Ectodermal cell (in vitro differentiated cells): ENCODE measurements around the gene ZKSCAN2. TPM values are rescaled to one million over a fixed set of nuclear protein-coding genes. Genes with fewer than 3 reads are reported as not detected.

Experiments used
- H3K27ac ChIP-seq: 2 replicates; pipeline ENCODE4 v1.7.0; 2013; ENCODE audit warnings: mild to moderate bottlenecking, low read depth, low read length; ENCODE audit not compliant: insufficient read depth, poor library complexity, severe bottlenecking
- H3K27me3 ChIP-seq: 2 replicates; pipeline ENCODE4 v1.7.0; 2013; ENCODE audit warnings: mild to moderate bottlenecking, low read length; ENCODE audit not compliant: insufficient read depth, control insufficient read depth, poor library complexity, severe bottlenecking
- H3K36me3 ChIP-seq: one replicate; pipeline ENCODE4 v1.7.0; 2013; ENCODE audit warnings: low read length; ENCODE audit not compliant: control insufficient read depth, insufficient read depth
- H3K4me1 ChIP-seq: one replicate; pipeline ENCODE4 v1.7.0; 2013; ENCODE audit warnings: low read length; ENCODE audit not compliant: control insufficient read depth, insufficient read depth
- H3K4me3 ChIP-seq: 2 replicates; pipeline ENCODE4 v1.7.0; 2013; ENCODE audit warnings: low read depth, low read length, control low read depth; ENCODE audit not compliant: insufficient read depth
- H3K9me3 ChIP-seq: 2 replicates; pipeline ENCODE4 v1.7.0; 2013; ENCODE audit warnings: mild to moderate bottlenecking, low read length, moderate library complexity; ENCODE audit not compliant: control insufficient read depth
- WGBS, 2 experiments: methylation state at CpG; one replicate each; pipeline ENCODE4 v1.1.7; 2013; ENCODE audit warnings: missing lambda C conversion rate in 2 of 2; 5-methylcytosine and 5-hydroxymethylcytosine counted together
- polyA plus RNA-seq, 4 experiments: library from polyadenylated mRNA; stranded (reverse); fragments of 50-300 nt; gene quantifications; one replicate each; pipeline ENCODE4 v1.2.3, GENCODE V29; 2013

The ZKSCAN2 gene
- polyA plus RNA-seq (2013, experiment 1 of 4), result 12.7 TPM
- polyA plus RNA-seq (2013, experiment 2 of 4), result 16.8 TPM
- 9.4 TPM for polyA plus RNA-seq (2013, experiment 3 of 4)
- polyA plus RNA-seq (2013, experiment 4 of 4), result 11.9 TPM

GRCh38 chr16:25257470-25257955, at the start of gene ZKSCAN2:
TSS of gene ZKSCAN2 (minus strand) at chr16:25257845. CDS start at chr16:25257127, 718 bp downstream.
- Histone ChIP-seq H3K4me1 (peaks cover 8% of the 10 kb centered on the region), H3K9me3 (no peaks in the 10 kb centered on the region), H3K36me3 (peaks cover 10% of the 10 kb centered on the region), H3K27me3 (no peaks in the 10 kb centered on the region), H3K27ac (peak within 1 kb of the TSS; percentile 97), H3K4me3 (peak within 1 kb of the TSS; percentile 86)
- WGBS, 2 experiments, result 0% methylated on average over 67 to 69 of the region's 69 CpGs

DNA sequence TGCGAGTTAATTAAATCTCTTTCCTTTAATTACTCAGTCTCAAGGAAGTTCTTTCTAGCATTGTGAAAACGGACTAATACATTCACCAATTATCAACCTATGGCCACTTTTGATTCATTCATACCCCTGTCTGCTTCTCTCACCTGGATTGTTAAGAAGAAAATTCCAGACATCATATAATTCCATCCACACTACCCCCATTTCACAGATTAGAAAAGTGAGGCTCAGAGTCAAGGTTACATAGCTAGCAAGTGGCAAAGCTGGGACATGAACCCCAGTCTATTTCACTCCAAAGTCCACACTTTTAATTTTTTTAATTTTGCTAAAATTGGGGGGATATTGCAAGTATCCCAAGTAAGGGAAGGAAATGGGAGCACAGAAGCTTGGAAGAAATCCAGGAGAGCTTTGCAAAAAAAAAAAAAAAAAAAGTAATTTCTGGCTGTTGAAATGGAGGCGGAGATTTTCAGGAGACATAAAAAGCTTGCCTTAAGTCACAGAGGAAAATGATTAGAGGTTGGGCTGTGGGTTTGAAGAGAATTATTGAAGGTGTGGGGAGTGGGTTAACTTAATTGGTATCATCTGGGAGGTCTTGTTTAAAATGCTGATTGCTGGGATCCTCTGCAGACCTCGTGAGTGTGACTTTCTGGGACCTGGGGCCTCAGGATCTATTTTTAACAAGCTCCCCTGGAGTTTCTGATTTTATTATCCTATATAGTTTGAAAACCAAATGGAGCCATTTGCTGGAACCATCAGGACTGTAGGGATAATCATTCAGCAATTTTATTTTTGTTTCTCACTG, 42.3 kb upstream of the ZKSCAN2 start:
- Histone ChIP-seq H3K4me3 (no peak overlapping the region), H3K9me3 (no peaks in the 10 kb centered on the region), H3K27me3 (no peaks in the 10 kb centered on the region), H3K4me1 (no peaks in the 10 kb centered on the region), H3K36me3 (no peaks in the 10 kb centered on the region), H3K27ac (no peak overlapping the region)
- WGBS, 2 experiments, result 79 to 85% methylated on average over 4 of the region's 4 CpGs

DNA sequence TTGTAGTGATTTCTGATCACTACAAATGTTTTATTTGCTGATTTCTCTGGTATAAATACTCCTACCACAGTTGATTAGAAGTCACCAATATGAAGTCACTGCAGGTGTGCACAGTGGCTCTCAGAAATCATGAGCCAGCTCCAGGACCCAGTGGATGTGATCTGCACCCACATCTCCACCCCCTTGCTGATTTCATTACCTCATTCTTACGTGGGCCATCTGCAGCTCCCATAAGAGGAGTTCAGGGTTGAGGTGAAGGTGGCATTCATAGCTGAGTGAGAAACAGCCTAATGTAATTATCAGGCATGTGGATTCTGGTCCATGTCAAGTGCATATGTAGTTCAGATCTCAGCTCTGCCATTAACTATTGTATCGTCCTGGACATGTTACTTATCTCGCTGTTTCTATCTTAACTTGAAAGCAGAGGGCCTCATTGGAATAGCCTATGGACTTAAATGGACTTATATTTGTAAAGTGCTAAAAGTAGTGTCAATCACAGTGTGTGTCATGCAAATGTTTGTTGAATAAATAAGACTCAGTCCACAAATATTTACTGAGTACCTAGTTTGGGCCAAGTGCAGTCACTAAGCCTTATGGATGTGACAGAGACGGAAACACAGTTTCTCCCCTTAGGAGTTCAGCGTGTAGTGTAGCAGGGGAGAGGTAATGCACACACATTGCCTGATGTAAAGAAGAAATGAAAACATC, 40.7 kb upstream of the ZKSCAN2 start:
- 96 to 97% methylated on average over 5 of the region's 5 CpGs for WGBS, 2 experiments
- Histone ChIP-seq H3K27me3 (no peaks in the 10 kb centered on the region), H3K27ac (no peak overlapping the region), H3K9me3 (no peaks in the 10 kb centered on the region), H3K36me3 (no peaks in the 10 kb centered on the region), H3K4me3 (no peak overlapping the region), H3K4me1 (no peaks in the 10 kb centered on the region)

DNA sequence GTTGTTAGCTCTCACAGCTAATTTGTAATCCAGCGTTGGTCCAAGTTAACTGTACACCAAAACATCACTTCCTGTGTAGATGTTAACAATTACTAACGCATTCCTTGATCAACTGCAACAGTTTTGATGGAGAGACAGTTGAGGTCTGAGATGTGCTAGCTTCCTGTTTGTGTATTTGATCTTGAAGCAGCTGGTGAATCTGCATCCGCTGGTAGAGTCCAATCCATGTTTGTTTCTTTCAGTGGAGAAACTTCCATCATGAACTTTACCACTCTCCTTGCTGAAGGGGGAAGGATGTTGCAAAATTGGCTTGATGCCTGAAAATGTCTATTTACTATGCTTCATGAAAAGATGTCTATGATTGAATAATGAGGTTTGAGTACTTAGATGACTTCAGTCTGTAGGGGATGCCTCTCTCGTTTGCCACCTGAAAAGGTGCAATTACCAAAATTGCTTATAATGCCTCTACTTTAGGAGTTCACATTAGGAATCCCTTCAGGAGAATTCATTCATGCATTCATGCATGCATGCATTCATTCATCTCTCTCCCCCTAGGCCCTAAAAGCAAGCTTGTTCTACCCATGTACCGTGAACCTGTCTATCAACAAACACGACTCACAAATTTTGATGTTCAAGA, 39.6 kb upstream of the ZKSCAN2 start:
- H3K4me1 ChIP-seq, result no peaks in the 10 kb centered on the region
- no peak overlapping the region for H3K4me3 ChIP-seq
- H3K27ac ChIP-seq, result no peak overlapping the region
- H3K9me3 ChIP-seq, result no peaks in the 10 kb centered on the region
- no peaks in the 10 kb centered on the region for H3K36me3 ChIP-seq
- H3K27me3 ChIP-seq, result no peaks in the 10 kb centered on the region
- WGBS, 2 experiments, result 93 to 94% methylated on average over 5 to 6 of the region's 6 CpGs

DNA sequence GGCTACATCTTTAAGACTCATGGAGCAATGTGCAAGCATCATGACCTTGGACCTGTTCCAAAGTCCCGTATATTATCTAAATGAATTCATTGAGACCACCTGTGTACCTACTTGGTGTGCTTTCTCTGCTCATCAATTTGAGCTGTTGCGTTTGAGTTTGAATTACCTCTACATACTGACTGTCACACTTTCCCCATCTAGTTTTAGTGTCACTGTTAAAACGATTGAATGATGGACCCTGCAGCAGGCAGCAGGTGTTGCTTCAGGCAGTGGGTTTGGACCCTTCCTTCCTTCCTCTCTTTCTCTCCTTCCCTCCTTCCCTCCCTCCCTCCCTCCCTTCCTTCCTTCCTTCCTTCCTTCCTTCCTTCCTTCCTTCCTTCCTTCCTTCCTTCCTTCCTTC, 33.9 kb upstream of the ZKSCAN2 start:
- Histone ChIP-seq H3K36me3 (no peaks in the 10 kb centered on the region), H3K4me1 (no peaks in the 10 kb centered on the region), H3K27ac (no peak overlapping the region), H3K4me3 (no peak overlapping the region), H3K27me3 (no peaks in the 10 kb centered on the region), H3K9me3 (no peaks in the 10 kb centered on the region)
- 62 to 65% methylated on average over 3 of the region's 3 CpGs for WGBS, 2 experiments

DNA sequence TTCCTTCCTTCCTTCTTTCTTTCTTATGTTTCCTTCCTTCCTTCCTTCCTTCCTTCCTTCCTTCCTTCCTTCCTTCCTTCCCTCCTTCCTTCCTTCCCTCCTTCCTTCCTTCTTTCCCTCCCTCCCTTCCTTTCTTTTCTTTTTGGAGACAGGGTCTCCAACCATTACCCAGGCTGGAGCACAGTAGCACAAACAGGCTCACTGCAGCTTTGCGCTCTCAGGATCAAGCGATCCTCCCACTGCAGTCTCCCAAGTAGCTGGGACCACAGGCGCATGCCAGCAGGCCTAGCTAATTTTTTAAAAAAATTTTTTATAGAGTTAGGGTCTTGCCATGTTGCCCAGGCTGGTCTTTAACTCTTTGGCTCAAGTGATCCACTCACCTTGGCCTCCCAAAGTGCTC, 31.8 kb upstream of the ZKSCAN2 start:
- Histone ChIP-seq H3K9me3 (no peaks in the 10 kb centered on the region), H3K4me1 (no peaks in the 10 kb centered on the region), H3K36me3 (no peaks in the 10 kb centered on the region), H3K4me3 (no peak overlapping the region), H3K27me3 (no peaks in the 10 kb centered on the region), H3K27ac (no peak overlapping the region)
- 99 to 100% methylated on average over 3 of the region's 3 CpGs for WGBS, 2 experiments

DNA sequence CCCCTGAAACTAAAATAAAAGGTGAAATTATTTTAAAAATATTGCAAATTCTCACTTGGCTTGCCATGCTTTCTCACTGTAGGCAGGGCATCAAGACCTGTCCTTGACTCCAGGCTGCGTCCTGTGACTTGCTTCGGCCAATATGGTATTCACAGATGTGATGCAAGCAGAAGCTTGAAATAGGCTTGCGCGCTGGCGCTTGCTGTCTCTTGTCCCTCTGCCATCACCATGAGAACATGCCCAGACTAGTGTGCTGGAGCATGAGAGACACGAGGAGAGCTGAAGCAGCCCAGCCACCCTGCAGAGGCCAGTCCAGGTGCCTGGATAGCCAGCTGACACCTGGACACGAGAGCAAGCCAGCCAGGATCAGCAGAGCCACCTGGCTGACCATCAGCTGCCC, 21.8 kb upstream of the ZKSCAN2 start:
- Histone ChIP-seq H3K4me3 (no peak overlapping the region), H3K4me1 (no peaks in the 10 kb centered on the region), H3K36me3 (no peaks in the 10 kb centered on the region), H3K27me3 (no peaks in the 10 kb centered on the region), H3K9me3 (peaks cover 6% of the 10 kb centered on the region), H3K27ac (no peak overlapping the region)
- WGBS, 2 experiments, result 79 to 82% methylated on average over 7 of the region's 7 CpGs

- no peaks in the 10 kb centered on the region for H3K36me3 ChIP-seq
- 94 to 97% methylated on average over 5 of the region's 5 CpGs for WGBS, 2 experiments
Measured at GRCh38 chr16:25271421-25271820, 13.8 kb upstream of the ZKSCAN2 start.

DNA sequence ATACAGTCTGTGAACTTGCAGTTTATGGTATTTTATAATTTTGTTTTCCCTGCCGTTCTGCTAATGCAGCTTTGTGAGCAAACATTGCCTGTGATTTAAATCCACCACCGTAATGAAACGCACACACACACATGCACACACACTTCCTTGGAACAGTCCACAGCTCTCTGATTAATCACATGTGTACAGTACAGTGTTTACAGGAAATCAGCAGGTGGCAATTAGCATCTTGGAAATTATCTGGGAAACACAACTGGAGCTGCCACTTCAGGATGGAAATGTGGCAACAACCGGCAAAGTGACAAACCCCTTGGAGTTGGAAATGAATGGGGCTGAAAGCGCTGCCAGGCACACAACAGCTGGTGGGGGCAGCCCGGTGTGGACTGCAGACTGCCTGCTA, 12.9 kb upstream of the ZKSCAN2 start:
- Histone ChIP-seq H3K27me3 (no peaks in the 10 kb centered on the region), H3K36me3 (no peaks in the 10 kb centered on the region), H3K4me3 (no peak overlapping the region), H3K27ac (no peak overlapping the region), H3K4me1 (no peaks in the 10 kb centered on the region), H3K9me3 (no peaks in the 10 kb centered on the region)
- whole genome bisulfite sequencing, 2 experiments, result 92 to 95% methylated on average over 6 of the region's 6 CpGs

More at GRCh38 chr16:25271421-25271820, 13.8 kb upstream of the ZKSCAN2 start:
- no peaks in the 10 kb centered on the region for H3K27me3 ChIP-seq
- H3K9me3 ChIP-seq, result no peaks in the 10 kb centered on the region
- H3K4me1 ChIP-seq, result no peaks in the 10 kb centered on the region
- H3K4me3 ChIP-seq, result no peak overlapping the region
- H3K27ac ChIP-seq, result no peak overlapping the region

DNA sequence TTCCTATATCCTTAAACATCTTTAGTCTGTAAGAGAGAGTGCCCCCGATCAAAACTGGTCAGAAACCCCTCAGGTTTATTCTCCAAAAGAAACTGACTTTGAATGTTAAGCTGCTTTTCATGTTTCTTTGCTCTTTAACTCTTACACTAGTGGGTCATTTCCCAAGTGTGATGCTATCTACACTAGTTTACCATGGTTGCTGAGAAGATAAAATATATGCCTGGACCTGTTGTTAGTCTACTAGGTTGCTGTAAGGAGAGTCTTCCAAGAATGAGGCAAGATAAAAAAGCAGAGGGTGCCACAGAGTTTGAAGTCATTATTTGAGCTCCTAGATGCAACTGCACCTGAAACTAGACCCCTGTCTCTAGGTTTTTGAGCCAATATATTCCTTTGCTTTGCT, 12.2 kb upstream of the ZKSCAN2 start:
- no peak overlapping the region for H3K4me3 ChIP-seq
- no peaks in the 10 kb centered on the region for H3K36me3 ChIP-seq
- H3K9me3 ChIP-seq, result no peaks in the 10 kb centered on the region
- WGBS, 2 experiments, result 93 to 97% methylated on average over 1 of the region's 1 CpG
- no peaks in the 10 kb centered on the region for H3K27me3 ChIP-seq
- no peaks in the 10 kb centered on the region for H3K4me1 ChIP-seq
- H3K27ac ChIP-seq, result no peak overlapping the region
